ENCODE results near the gene CYFIP2.
"Not testable (repeated sequence)": the region's sequence is repeated elsewhere in the genome, so short reads cannot be mapped to it uniquely, and the experiment has no call there.

CYFIP2 gene

GRCh38 chr5:157265714-157266285, at the start of gene CYFIP2:
TSS of gene CYFIP2 (plus strand) at chr5:157266123. CDS start at chr5:157285362, 19,239 bp downstream.
- DNase-seq, result peak; percentile 38

DNA sequence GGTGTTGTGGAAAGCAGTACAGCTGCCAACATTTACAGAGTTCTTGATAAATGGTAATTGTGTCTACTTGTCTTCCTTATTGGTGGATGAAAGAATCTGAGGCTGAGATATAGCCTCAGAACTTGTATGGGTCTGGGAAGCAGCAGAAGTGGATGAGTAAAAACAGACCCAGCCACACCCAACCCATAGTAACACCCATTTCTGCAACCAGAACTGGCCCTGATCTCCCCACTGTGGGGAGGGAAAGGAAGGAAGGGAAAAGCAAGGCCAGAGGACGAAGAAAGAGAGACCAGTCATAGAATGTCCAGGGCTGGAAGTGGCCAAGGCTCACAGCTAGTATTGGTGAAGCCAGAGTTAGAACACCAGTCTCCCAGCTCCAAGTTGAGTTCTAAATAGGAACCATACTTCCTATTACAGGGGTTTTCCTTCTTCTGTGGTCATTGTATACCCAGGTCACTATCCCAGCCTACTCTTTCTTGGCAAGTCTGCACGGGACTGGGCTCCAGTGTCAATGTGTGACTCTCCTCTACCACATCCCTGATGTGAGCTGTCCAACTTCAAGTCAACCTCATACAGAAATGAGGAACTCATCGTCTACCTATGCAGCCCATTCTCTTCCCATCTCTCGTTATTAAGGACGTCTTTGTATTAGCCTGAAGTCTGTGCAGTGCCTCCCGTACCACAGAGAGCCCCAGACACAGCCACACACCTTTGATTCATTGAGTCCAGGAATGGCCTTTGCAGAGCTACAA, 49.4 kb upstream of the CYFIP2 start:
- DNase-seq, result no peak

DNA sequence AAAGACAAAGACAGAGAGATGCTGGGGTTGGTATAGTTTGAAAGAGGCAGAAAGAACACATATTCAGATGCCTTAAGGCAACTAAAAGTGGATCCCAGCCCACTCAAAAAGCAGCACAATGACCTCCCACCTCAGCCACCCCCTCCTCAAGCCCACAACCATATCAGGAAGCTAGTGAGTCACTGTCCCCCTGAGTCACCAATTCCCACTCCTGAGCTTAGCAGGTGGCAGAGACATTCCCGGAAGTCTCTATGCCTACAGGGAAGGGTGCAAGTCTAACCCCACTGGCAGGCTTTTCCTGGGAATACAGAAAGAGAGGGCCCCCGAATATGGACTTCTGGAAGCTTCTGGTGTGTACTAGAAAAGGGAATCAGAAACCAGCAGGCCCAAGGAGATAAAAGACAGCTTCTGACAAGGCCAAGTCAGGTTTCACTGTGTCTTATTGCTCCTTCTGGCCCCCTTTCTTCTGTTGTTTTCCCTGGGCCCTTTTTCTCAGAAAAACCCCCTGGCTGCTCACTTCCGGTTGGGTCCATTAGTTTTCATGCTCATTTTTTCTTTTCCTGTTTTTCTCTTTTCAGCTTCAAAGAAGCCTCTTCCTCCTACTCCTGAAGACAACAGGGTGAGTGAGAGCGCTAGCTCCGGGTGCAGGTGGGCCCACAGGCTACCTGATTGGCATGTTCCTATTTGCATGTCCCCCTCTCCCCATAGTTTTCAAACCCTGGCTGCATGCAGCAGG, 48.5 kb upstream of the CYFIP2 start:
- no peak for DNase-seq

- no peak for DNase-seq
Observed at GRCh38 chr5:157219491-157220271, 46.2 kb upstream of the CYFIP2 start.

DNA sequence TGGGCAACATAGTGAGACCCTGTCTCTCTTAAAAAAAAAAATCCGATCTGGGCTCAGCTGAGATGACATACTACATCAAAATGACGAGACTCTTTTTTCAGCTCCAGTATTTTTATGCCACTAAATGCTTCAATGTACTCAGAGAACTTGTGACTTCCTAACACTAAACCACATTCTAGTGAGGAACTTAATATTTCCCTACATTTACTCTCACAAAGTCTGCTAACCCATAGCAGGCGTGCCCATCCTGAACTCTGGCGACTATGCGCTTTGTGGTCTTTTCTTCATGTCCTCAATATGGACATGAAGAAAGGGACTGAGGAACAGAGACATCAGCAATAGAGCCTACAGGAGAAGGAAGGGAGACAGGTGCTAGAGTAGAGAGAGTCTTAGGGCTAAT, 44.0 kb upstream of the CYFIP2 start:
- no peak for DNase-seq

DNA sequence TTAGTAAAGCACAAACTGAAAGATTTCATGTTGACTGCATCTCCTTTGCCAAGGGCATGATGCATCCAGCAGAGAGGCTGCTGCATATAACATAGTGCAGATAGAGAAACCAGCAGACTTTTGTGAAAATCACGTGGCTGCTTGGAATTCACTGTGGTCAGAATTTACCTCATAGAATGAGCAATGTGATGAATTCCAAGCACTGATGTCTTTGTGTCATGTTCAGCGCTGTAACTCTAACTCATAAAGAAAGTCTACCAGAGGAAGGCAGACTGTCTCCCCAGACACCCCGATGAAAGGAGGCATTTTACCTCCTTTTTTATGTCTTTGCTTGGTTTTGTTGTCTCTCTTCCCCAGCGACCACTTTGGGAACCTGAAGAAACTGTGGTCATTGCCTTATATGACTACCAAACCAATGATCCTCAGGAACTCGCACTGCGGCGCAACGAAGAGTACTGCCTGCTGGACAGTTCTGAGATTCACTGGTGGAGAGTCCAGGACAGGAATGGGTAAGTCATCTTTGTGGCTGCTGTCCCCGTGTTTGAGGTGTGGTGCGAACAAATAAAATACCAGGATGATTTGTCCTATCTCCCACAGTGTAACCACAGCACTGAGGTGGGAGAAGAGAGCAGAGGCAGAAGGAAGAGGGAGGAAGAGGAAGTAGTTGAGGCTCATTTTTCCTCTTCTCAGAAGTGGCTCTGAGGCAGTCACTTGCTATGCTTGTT, 43.3 kb upstream of the CYFIP2 start:
- DNase-seq, result no peak

DNA sequence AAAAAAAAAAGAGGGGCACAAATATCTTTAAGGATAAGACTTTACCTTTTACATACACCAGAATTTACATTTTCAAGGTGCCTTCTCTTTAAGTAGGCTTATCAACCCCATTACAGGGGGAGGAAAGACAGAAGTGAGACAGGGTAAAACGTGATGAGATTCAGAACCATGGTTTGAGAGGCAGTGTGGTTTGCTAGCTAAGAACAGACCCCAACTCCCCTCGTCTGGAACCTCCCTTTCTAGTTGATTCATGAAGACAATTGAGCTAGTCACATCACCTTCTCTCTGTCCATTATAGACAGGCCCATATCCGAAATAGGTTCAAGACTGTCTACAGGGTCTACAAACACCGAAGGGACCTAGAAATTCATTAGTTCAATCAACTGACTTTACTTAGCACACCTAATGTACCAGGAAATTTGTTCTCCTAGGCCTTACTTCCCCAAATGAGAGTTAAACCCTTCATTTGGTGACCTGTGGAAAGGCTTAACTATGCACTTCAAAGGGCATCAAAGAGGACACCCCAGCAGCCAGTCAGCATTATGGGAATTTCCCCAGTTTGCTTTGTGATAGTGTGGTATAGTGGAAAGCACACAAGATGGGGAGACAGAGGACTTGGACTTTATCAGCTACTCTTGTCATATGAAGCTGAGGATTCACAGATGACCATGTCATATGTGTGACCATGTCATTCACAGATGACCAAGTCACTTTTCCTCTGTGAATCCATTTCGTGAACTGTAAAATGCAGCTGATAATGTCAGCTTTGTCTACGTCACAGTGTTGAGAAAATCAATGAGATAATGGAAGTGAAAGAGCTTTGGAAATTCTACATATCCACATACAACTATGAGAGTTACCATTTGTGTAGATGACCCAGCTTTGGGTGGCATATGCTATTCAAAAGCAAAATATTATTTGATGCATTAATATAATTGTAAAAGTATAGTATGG, 40.2 kb upstream of the CYFIP2 start:
- DNase-seq, result no peak

DNA sequence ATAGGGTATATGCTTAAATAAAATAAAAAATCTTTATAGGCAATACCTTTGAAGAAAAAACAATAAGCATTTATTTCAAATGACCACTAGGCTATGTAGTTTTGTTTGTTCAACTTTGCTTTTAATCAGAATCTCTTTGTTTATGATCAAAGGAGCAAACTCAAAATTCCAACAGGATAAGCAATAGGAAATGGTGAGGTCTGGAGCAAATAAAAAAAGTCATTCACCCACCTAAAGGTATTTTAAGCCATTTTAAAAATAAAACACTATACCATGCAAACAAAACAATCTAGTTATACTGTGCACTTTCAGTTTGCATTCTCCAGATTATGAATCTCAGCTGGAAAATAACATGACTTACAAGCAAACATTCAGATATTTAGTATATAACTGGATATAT, 35.3 kb upstream of the CYFIP2 start:
- DNase-seq, result no peak

DNA sequence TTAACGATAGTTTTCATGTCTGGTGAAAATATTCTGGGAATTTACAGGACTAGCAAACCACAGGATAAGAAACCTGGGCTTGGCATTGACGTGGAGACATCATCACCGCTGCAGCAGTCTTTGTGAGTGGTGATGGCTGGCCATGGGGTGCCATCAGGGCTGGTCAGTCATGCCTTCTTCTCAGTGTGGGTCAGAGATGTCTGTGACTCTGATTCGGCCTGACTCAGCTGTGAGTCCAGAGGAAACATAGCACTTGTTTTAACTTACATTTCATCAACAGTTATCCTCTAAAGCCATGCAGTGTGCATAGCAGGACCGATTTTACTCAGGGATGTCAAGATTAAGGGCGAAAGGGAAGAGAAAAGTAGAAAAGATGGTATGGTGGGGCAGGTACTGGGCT, 33.2 kb upstream of the CYFIP2 start:
- DNase-seq, result no peak

DNA sequence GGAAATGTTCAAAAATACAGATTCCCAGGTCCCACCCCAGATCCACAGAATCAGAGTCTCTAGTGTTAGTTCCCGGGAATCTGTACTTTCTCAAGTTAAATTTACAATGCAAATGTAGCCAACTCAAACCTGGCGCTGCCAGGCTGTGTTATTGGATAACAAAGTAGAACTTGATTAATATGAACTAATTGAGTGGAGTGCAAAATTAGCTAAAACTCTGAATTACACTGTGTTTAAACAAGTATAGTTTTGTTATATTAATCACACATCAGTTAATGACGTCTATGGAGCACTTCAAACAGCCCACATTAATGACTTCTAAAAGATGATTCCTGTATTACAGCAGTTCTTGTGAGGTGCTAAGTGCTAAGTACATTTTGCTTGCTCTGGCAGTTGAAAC, 32.4 kb upstream of the CYFIP2 start:
- no peak for DNase-seq

DNA sequence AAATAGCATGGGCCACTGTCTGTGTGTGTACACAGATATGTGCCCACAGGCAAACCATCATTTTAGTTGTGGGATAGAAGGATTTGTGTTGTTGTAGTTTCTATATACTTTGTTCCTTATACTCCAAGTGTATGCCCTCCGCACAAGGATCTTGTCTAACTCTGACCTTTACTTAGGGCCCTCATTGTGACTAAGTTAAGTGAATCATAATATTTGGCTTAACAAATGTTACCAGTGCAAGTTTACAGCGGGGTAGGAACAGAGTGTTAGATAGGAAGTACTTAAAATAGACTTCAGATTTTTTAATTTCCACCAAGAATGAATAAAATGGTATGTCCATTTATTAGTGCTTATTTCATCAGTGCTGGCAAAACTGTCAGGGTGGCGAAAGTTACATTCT, 29.5 kb upstream of the CYFIP2 start:
- DNase-seq, result no peak

DNA sequence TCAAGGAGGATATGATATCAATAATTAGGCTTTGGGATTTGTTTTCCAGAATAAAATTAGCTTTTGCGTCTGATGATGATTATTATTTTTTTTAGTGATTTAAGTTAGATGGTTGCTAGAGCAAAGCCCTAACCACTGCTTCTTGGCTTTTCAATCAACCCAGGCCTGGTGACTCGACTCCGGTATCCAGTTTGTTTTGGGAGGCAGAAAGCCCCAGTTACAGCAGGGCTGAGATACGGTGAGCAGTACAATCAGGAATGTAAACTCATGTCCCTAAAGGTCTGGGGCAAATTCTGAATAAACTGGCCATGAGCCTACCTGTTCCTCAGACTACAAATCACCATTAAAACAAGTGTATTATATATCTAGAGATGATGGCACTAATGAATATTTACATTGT, 24.4 kb upstream of the CYFIP2 start:
- DNase-seq, result no peak

GRCh38 chr5:157244704-157245103, 21.2 kb upstream of the CYFIP2 start:
- DNase-seq, result not testable (repeated sequence)

DNA sequence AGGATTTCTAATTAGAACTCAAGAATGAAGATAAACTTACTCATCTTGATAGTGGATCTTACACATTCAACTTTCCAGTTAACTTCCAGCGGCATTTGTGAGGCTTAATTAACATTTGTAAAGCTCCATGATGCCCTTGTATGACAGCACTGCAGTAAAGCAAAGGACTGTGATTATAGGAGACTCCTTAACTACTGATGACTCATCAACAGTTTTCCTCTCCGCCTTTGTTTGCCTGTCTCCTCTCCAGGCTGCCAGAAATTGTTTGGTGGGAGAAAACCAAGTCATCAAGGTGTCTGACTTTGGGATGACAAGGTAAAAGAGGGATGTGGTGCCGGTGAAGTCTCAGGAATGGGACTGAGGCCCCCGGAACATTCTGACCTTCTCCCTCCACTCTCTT, 20.4 kb upstream of the CYFIP2 start:
- no peak for DNase-seq

DNA sequence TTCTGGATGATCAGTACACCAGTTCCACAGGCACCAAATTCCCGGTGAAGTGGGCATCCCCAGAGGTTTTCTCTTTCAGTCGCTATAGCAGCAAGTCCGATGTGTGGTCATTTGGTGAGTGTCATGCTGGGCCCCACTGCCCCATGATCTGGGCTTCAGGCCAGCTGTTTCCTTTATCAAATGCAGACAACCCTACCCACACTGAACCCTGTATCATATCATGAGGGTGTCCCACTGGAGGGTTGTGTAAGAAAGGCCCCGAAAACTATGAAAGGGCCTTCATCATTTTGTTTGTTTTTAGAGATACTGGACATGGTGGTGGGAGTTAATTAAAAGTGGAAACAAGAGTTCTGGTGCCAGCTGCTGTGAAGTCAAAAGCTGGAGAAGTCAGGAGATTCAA, 20.0 kb upstream of the CYFIP2 start:
- DNase-seq, result no peak

GRCh38 chr5:157247267-157247666, 18.7 kb upstream of the CYFIP2 start:
- no peak for DNase-seq

- DNase-seq, result no peak
Observed at GRCh38 chr5:157248821-157249470, 17.0 kb upstream of the CYFIP2 start.

DNA sequence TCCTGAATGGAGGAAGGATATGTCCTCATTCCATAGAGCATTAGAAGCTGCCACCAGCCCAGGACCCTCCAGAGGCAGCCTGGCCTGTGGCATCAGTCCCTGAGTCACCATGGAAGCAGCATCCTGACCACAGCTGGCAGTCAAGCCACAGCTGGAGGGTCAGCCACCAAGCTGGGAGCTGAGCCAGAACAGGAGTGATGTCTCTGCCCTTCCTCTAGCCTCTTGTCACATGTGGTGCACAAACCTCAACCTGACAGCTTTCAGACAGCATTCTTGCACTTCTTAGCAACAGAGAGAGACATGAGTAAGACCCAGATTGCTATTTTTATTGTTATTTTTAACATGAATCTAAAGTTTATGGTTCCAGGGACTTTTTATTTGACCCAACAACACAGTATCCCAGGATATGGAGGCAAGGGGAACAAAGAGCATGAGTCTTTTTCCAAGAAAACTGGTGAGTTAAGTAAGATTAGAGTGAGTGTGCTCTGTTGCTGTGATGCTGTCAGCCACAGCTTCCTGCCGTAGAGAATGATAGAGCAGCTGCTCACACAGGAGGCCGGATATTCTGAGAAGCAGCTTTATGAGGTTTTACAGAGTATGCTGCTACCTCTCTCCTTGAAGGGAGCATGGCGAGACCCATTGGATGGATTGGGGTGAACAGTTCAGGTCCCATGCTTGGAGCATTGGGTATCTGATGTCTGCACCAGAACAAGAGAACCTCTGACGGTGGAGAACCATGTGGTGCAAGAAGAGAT, 13.0 kb upstream of the CYFIP2 start:
- no peak for DNase-seq

DNA sequence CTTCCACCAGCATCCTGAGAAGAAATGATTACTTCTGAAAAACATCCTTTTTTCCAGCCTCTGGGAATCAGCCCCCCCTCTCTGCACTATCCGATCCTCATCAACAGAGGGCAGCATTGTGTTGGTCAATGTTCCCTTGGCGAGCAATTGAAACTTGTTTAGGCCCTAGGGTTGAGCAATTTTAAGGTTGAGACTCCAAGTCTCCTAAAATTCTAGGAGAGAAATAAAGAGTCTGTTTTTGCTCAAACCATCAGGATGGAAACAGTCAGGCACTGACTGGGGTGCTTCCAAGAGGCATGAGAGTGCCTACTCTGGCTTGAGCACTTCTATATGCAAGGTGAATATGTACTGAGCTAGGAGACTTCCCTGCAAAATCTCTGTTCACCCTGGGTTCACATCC, 12.4 kb upstream of the CYFIP2 start:
- peak; percentile 4 for DNase-seq

DNA sequence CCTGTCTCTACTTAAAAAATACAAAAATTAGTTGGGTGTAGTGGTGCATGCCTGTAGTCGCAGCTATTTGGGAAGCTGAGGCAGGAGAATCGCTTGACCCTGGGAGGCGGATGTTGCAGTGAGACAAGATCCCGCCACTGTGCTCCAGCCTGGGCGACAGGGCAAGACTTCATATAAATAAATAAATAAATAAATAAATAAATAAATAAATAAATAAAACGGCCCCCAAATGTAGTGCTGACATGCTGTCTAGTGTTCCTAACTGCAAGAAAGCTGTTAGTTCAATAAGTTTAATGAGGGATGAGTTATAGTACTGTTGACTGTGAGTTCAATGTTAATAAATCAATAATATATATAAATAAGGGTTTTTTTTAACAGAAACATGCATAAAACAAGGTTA, 7.5 kb upstream of the CYFIP2 start:
- no peak for DNase-seq

Measured in NCI-H2171 treated with DMSO at 0.1 percent for 48 hours (cell line).